ENCODE data around the gene RFNG.

The RFNG gene

GRCh38 chr17:82028966-82029365 lies 22.6 kb downstream of the RFNG start:
- H3K4me3 ChIP-seq (ENCODE audit: low read depth, low read length): no peak overlapping the region
- no peak for DNase-seq (ENCODE audit: low read depth)
- no peak for TF ChIP-seq CTCF (conservative IDR thresholded peaks at IDR 0.05; ENCODE audit: low read depth, low read length)

DNA sequence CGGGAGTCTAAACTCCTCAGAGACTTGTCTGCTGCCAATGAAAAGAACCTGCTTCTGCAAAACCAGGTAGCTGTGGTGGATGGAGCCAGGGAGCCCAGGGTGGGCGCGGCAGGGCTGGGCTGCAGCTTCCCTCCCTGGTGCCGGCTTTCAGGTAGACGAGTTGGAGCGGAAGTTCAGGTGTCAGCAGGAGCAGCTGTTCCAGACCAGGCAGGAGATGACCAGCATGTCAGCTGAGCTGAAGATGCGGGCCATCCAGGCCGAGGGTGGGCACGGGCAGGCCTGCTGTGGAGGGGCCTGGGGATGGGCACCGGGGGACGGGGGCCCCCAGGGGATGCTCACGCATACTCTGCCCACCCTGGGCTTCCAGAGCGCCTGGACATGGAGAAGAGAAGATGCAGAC lies 23.4 kb downstream of the RFNG start:
- no peak overlapping the region for H3K4me3 ChIP-seq (ENCODE audit: low read depth, low read length)
- DNase-seq (ENCODE audit: low read depth): no peak
- no peak for TF ChIP-seq CTCF (conservative IDR thresholded peaks at IDR 0.05; ENCODE audit: low read depth, low read length)

GRCh38 chr17:82025401-82026107 lies 26.1 kb downstream of the RFNG start:
- no peak for DNase-seq (ENCODE audit: low read depth)
- no peak for TF ChIP-seq CTCF (conservative IDR thresholded peaks at IDR 0.05; ENCODE audit: low read depth, low read length)
- H3K4me3 ChIP-seq (ENCODE audit: low read depth, low read length): no peak overlapping the region

- H3K4me3 ChIP-seq (ENCODE audit: low read depth, low read length): no peak overlapping the region
- TF ChIP-seq CTCF (conservative IDR thresholded peaks at IDR 0.05; ENCODE audit: low read depth, low read length): no peak
- no peak for DNase-seq (ENCODE audit: low read depth)
These were observed 26.8 kb downstream of the RFNG start for GRCh38 chr17:82024859-82025258.

DNA sequence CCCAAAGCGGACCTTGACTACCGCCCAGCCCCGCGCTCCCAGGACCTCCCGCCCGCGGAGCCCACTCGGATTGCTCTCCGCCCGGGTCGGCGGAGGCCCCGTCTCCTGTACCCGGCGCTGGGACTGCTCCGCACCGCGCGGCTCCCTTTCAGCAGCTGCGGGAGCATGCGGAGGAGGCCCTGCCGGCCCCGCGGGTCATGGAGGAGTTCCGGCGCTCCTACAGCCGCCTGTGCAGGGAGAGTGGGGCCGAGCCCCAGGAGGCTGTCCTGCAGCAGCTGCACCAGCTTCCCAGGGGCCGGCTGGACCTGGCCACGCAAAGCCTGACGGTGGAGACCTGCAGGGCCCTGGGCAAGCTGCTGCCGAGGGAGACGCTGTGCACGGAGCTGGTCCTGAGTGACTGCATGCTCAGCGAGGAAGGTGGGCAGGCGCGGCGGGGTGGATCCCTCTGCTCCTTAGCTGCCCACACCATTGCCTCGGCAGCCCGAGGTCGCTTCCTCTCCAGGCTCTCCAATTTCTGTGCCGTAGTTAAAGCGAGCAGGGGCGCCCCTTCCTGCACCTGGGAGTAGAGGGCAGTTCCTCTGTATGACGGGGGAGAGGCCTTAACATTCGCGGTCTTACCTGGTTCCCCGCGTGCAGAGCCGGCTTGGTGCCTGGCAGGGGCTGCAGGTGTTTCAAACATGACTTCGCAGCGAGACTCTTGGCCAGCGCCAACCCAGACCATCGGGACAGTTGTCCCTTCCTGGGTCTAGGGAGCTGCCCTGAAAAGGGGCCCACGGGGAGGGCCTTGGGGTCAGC lies 28.0 kb downstream of the RFNG start:
- no peak for DNase-seq (ENCODE audit: low read depth)
- peak overlapping the region; percentile 72 for H3K4me3 ChIP-seq (ENCODE audit: low read depth, low read length)
- no peak for TF ChIP-seq CTCF (conservative IDR thresholded peaks at IDR 0.05; ENCODE audit: low read depth, low read length)

DNA sequence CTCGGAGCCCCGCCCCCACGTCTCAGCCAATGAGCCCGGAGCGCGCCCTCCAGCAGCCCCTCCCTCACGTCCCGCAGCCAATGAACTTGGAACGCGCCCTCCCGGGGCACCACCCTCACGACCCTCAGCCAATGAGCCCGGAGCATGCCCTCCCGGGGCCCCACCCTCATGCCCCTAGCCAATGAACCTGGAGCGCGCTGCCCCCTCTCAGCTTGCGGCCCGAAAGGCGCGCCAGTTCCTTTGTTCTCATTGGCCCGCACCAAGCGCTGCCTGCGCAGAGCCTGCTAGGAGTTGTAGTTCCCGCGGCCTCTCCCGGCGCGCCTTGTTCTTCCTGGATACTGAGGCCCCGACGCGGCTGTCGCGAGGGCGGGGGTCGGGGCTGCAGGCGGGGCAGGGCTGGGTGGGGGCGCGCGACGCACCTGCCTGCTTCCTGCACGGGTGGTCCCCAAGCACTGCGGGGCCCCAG lies 28.6 kb downstream of the RFNG start, which contains the start of gene LRRC45:
Gene LRRC45 (plus strand): TSS at position 325 of the 466 bp plus-strand sequence. CDS start 339 bp downstream, outside the sequence.
- DNase-seq (ENCODE audit: low read depth): peak; percentile 100
- TF ChIP-seq CTCF (conservative IDR thresholded peaks at IDR 0.05; ENCODE audit: low read depth, low read length): no peak
- peak within 1 kb of the TSS; percentile 83 for H3K4me3 ChIP-seq (ENCODE audit: low read depth, low read length)
